ENCODE data around the gene SMCR8. TPM values are rescaled to one million over a fixed set of nuclear protein-coding genes. Genes with fewer than 3 reads are reported as not detected.
"Not testable (repeated sequence)": the region's sequence is repeated elsewhere in the genome, so short reads cannot be mapped to it uniquely, and the experiment has no call there.

SMCR8 gene
- total RNA-seq, 2 experiments from 2014 or later, result 8.5 to 8.8 TPM

DNA sequence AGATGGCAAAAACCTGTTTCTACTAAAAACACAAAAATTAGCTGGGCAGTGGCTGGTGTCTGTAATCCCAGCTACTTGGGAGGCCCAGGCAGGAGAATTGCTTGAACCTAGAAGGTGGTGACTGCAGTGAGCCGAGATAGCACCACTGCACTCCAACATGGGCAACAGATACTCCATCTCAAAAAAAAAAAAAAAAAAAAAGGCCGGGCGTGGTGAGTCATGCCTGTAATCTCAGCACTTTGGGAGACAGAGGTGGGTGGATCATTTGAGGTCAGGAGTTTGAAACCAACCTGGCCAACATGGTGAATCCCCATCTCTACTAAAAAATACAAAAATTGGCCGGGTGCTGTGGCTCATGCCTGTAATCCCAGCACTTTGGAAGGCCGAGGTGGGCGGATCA lies 58.1 kb downstream of the SMCR8 start:
- H3K4me3 Mint-ChIP-seq; DNase-seq; H3K27me3 Mint-ChIP-seq (ENCODE audit: low read depth); H3K9me3 Mint-ChIP-seq; intact Hi-C loops (cut with micrococcal nuclease); H3K27ac Mint-ChIP-seq; H3K4me1 Mint-ChIP-seq (ENCODE audit: low read depth); H3K36me3 Mint-ChIP-seq (ENCODE audit: low read depth); CTCF ChIA-PET: not testable (repeated sequence)

- intact Hi-C loops (cut with micrococcal nuclease), result no loop called here
- Mint-ChIP-seq H3K9me3 (no peaks in the 10 kb centered on the region), H3K4me3 (no peak overlapping the region), H3K27me3 (ENCODE audit: low read depth) (no peaks in the 10 kb centered on the region), H3K4me1 (ENCODE audit: low read depth) (no peaks in the 10 kb centered on the region), H3K27ac (no peak overlapping the region), H3K36me3 (ENCODE audit: low read depth) (no peaks in the 10 kb centered on the region)
- CTCF ChIA-PET, result no interaction called here
- DNase-seq, result no peak
Measured at GRCh38 chr17:18374216-18374615, 59.1 kb downstream of the SMCR8 start.

Small RNAs within 50 kb of the gene (microRNA-seq; reads per million reads assigned to microRNA genes)
- not detected for gene MIR6778 (ENCODE audit: borderline microRNAs expressed, borderline replicate concordance)

Other genes with a start within 250 kb of the SMCR8 start
- gene DRG2, start 227.3 kb upstream of the SMCR8 start, total RNA-seq, result 10 to 100 TPM; 38.4 to 38.7 TPM
- gene MYO15A, start 206.5 kb upstream of the SMCR8 start, total RNA-seq, result under 1 TPM; 0.31 to 0.40 TPM
- gene ALKBH5, start 131.5 kb upstream of the SMCR8 start, total RNA-seq, result 10 to 100 TPM; 83.4 to 86.7 TPM
- 10 to 100 TPM; 14.8 to 15.0 TPM for gene LLGL1, start 89.7 kb upstream of the SMCR8 start, total RNA-seq
- 100 to 1,000 TPM; 326 to 328 TPM for gene FLII, start 56.6 kb upstream of the SMCR8 start, total RNA-seq
- 1 to 10 TPM; 6.0 to 7.1 TPM for gene MIEF2, start 54.6 kb upstream of the SMCR8 start, total RNA-seq
- 10 to 100 TPM; 59.0 to 59.5 TPM for gene TOP3A, start 299 bp upstream of the SMCR8 start, total RNA-seq
- gene SHMT1, start 48.3 kb downstream of the SMCR8 start, total RNA-seq, result 10 to 100 TPM; 46.7 to 51.0 TPM
- not detected for gene EVPLL, start 62.5 kb downstream of the SMCR8 start, total RNA-seq
- under 1 TPM; 0.45 to 0.54 TPM for gene LGALS9C, start 161.5 kb downstream of the SMCR8 start, total RNA-seq